Parathyroid adenoma (tissue), 2 donors: ENCODE measurements around the gene MAVS.

Experiments used
- H2AFZ ChIP-seq: fragments of 300-600 bp; sonication (generic); one replicate; pipeline ENCODE4 v1.7.0; 2017; ENCODE audit warnings: antibody characterized with exemption, mild to moderate bottlenecking
- H3K27ac ChIP-seq: fragments of 300-600 bp; sonication (generic); one replicate; pipeline ENCODE4 v1.7.0; 2017
- H3K27me3 ChIP-seq: fragments of 300-600 bp; sonication (generic); one replicate; pipeline ENCODE4 v1.7.0; 2017; ENCODE audit warnings: low read length; ENCODE audit not compliant: control insufficient read depth, insufficient read depth
- H3K36me3 ChIP-seq: fragments of 300-600 bp; sonication (generic); one replicate; pipeline ENCODE4 v1.7.0; 2017; ENCODE audit warnings: low read length; ENCODE audit not compliant: control insufficient read depth, insufficient read depth
- H3K4me1 ChIP-seq: fragments of 300-600 bp; sonication (generic); one replicate; pipeline ENCODE4 v1.7.0; 2017; ENCODE audit warnings: control low read depth
- H3K4me2 ChIP-seq: fragments of 300-600 bp; sonication (generic); one replicate; pipeline ENCODE4 v1.7.0; 2017; ENCODE audit warnings: low read length
- H3K4me3 ChIP-seq: fragments of 300-600 bp; sonication (generic); one replicate; pipeline ENCODE4 v1.7.0; 2017; ENCODE audit warnings: low read depth, low read length
- H3K79me2 ChIP-seq: fragments of 300-600 bp; sonication (generic); one replicate; pipeline ENCODE4 v1.7.0; 2017; ENCODE audit warnings: control low read depth
- H3K9ac ChIP-seq: fragments of 300-600 bp; sonication (generic); one replicate; pipeline ENCODE4 v1.7.0; 2017; ENCODE audit warnings: mild to moderate bottlenecking
- H3K9me3 ChIP-seq: fragments of 300-600 bp; sonication (generic); one replicate; pipeline ENCODE4 v1.7.0; 2017; ENCODE audit warnings: low read length; ENCODE audit not compliant: control insufficient read depth
- TF ChIP-seq, protein P1 (sequence below): fragments of 300-600 bp; sonication (generic); IDR thresholded peaks from one replicate; pipeline ENCODE4 v1.7.0; 2017; ENCODE audit warnings: antibody characterized with exemption, mild to moderate bottlenecking
- donor health status: primary hyperparathyroidism.

MAVS gene

DNA sequence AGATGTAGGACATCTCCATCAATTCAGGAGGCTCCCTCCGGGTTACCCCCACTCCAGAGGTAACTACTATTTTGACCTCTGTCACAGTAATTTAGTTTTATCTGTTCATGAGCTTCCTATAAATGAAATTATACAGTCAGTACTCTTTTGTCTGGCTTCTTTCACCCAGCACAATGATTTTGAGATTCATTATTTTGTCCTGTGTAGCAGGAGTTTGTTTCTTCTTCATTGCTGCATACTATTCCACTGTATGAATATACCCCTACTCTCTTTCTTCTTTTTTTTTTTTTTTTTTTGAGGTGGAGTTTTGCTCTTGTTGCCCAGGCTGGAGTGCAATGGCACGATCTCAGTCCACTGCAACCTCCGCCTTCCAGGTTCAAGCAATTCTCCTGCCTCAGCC lies 38.1 kb upstream of the MAVS start:
- no peak overlapping the region for H3K9ac ChIP-seq
- H3K79me2 ChIP-seq, result no peaks in the 10 kb centered on the region
- H2AFZ ChIP-seq, result no peak overlapping the region
- H3K4me1 ChIP-seq, result peaks cover 43% of the 10 kb centered on the region
- H3K9me3 ChIP-seq, result no peaks in the 10 kb centered on the region
- H3K4me2 ChIP-seq, result peak overlapping the region; percentile 48
- no peak overlapping the region for H3K4me3 ChIP-seq
- H3K27me3 ChIP-seq, result no peaks in the 10 kb centered on the region
- TF ChIP-seq, protein P1, sequence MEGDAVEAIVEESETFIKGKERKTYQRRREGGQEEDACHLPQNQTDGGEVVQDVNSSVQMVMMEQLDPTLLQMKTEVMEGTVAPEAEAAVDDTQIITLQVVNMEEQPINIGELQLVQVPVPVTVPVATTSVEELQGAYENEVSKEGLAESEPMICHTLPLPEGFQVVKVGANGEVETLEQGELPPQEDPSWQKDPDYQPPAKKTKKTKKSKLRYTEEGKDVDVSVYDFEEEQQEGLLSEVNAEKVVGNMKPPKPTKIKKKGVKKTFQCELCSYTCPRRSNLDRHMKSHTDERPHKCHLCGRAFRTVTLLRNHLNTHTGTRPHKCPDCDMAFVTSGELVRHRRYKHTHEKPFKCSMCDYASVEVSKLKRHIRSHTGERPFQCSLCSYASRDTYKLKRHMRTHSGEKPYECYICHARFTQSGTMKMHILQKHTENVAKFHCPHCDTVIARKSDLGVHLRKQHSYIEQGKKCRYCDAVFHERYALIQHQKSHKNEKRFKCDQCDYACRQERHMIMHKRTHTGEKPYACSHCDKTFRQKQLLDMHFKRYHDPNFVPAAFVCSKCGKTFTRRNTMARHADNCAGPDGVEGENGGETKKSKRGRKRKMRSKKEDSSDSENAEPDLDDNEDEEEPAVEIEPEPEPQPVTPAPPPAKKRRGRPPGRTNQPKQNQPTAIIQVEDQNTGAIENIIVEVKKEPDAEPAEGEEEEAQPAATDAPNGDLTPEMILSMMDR, result no peak
- H3K36me3 ChIP-seq, result no peaks in the 10 kb centered on the region
- H3K27ac ChIP-seq, result peak overlapping the region; percentile 89

DNA sequence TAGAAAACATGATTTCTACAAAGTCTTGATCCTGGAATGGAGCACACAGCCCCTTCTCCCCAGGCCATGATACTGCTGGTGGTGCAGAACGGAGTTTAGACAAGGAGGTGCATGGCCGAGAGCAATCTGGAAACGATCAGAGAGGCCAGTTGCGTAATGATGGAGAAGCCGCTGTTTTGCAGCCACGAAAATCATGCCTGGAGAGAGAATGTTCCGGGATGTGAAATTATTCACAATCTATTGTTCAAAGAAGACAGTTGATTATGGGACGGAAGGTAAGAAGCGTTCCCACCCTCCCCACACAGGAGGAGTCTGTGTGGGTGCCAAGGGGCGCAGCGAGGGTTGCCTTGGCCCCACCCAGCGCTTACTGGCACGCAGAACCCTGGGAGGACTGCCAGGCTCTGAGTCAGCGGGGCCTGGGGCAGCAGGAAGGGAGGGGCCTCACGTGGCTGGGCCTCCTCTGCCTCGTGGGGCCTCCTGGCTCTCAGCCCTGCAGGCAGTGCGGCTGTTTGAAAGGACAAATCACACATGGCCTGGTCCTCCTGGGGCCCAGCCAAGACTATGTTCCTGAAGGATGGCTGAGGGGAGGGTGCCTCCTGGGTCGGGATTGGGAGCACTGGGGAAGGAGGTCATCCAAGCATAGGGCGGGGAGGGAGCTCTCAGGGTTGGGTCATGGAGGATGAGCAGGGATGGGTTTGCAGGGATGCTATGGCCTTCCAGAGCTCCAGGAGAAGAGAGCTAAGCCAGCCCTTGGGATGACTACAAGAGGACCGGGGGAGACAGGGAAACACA lies 35.0 kb upstream of the MAVS start:
- Histone ChIP-seq H3K4me2 (peak overlapping the region; percentile 66), H3K36me3 (no peaks in the 10 kb centered on the region), H3K4me1 (peaks cover 33% of the 10 kb centered on the region), H3K9me3 (no peaks in the 10 kb centered on the region), H3K79me2 (no peaks in the 10 kb centered on the region), H3K27ac (peak overlapping the region; percentile 100), H3K27me3 (no peaks in the 10 kb centered on the region), H2AFZ (peak overlapping the region; percentile 90), H3K9ac (peak overlapping the region; percentile 25), H3K4me3 (peak overlapping the region; percentile 58)
- TF ChIP-seq, protein P1, result peak; percentile 6

DNA sequence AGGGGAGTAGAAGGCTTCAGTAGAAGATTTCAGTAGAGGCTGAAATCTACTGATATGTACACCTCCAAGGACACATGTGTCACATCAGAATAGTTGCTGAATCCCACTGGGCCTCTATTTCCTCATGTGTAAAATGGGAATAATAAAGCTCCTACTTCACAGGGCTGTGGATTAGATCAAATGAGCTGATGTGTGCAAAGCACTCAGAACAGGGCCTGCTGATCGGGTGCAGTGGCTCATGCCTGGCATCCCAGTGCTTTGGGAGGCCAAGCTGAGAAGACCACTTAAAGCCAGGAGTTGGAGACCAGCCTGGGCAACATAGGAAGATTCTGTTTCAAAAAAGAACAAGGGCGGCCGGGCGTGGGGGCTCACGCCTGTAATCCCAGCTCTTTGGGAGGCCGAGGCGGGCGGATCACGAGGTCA lies 34.4 kb upstream of the MAVS start:
- Histone ChIP-seq H3K27me3 (no peaks in the 10 kb centered on the region), H2AFZ (peak overlapping the region; percentile 90), H3K9me3 (no peaks in the 10 kb centered on the region), H3K79me2 (no peaks in the 10 kb centered on the region), H3K4me3 (peak overlapping the region; percentile 23), H3K9ac (no peak overlapping the region), H3K27ac (peak overlapping the region; percentile 100), H3K4me2 (peak overlapping the region; percentile 46), H3K36me3 (no peaks in the 10 kb centered on the region), H3K4me1 (peaks cover 27% of the 10 kb centered on the region)
- TF ChIP-seq, protein P1, result no peak

DNA sequence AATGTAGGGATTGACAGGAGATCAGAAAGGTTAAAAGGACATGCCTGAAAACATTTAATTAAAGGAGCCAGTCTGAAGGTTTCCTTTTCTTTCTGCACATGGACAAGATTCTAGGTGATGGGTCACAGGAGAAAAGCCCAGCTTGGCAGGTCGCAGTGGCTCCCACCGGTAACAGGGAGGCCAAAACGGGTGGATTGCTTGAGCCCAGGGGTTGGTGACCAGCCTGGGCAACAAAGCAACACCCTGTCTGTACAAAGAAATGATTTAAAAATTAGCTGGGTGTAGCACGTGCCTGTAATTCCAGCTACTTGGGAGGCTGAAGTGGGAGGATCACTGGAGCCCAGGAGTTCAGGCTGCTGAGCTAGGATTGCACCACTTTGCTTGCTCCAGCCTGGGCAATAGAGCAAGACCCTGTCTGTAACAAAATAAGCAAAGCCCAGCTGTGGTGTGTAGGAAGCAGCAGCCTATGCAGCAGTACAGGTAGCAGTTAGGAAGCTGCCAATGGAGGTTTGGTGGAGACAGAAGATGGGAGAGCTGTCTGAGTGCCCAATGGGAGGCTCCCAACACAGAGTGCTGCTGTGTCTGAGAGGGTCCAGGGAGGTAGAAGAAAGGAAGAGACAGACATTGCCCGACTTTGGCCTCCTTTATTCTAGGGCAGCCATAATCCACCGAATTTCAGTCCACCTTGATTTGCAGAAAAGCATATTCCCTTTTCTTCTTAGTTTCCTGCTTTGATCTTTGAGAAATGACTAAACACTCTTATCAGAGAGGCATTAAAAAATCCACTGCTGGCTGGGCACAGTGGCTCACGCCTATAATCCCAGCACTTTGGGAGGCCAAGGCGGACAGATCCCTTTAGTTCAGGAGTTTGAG lies 33.4 kb upstream of the MAVS start:
- no peak overlapping the region for H3K27ac ChIP-seq
- H3K79me2 ChIP-seq, result no peaks in the 10 kb centered on the region
- H3K36me3 ChIP-seq, result no peaks in the 10 kb centered on the region
- H3K4me1 ChIP-seq, result peaks cover 20% of the 10 kb centered on the region
- H3K4me2 ChIP-seq, result no peak overlapping the region
- TF ChIP-seq, protein P1, result no peak
- H3K9me3 ChIP-seq, result no peaks in the 10 kb centered on the region
- H3K9ac ChIP-seq, result no peak overlapping the region
- no peaks in the 10 kb centered on the region for H3K27me3 ChIP-seq
- peak overlapping the region; percentile 24 for H2AFZ ChIP-seq
- no peak overlapping the region for H3K4me3 ChIP-seq
